ENCODE measurements around the gene CAPN9.

DNA sequence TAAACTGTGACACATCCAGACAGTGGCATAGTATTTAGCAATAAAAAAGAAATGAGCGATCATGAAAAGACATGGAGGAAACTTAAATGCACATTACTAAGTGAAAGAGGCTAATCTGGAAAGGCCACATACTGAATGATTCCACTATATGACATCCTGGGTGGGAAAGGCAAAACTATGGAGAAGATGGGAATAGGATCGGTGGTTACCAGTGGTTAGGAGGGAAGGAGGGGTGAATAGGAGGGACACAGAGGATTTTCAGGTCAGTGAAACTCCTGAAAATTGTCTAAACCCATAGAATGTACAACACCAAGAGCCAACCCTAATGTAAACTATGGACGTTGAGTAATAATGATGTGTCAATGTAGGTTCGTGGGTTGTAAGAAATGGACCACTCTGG, 47.1 kb upstream of the CAPN9 start:
- TF ChIP-seq ZNF431 (CRISPR knock-in tag; IDR thresholded peaks at IDR 0.05), result no peak
- no peak for TF ChIP-seq GTF2F1 (IDR thresholded peaks at IDR 0.05; ENCODE audit: low read depth, low read length)
- TF ChIP-seq ZNF347 (CRISPR knock-in tag; IDR thresholded peaks at IDR 0.05; ENCODE audit: low read depth), result no peak
- no peak for TF ChIP-seq ZNF707 (CRISPR knock-in tag; conservative IDR thresholded peaks at IDR 0.05)
- TF ChIP-seq POLR2AphosphoS2 (IDR thresholded peaks at IDR 0.05; ENCODE audit: low read length), result no peak
- TF ChIP-seq, protein P1, sequence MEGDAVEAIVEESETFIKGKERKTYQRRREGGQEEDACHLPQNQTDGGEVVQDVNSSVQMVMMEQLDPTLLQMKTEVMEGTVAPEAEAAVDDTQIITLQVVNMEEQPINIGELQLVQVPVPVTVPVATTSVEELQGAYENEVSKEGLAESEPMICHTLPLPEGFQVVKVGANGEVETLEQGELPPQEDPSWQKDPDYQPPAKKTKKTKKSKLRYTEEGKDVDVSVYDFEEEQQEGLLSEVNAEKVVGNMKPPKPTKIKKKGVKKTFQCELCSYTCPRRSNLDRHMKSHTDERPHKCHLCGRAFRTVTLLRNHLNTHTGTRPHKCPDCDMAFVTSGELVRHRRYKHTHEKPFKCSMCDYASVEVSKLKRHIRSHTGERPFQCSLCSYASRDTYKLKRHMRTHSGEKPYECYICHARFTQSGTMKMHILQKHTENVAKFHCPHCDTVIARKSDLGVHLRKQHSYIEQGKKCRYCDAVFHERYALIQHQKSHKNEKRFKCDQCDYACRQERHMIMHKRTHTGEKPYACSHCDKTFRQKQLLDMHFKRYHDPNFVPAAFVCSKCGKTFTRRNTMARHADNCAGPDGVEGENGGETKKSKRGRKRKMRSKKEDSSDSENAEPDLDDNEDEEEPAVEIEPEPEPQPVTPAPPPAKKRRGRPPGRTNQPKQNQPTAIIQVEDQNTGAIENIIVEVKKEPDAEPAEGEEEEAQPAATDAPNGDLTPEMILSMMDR (IDR thresholded peaks at IDR 0.05 in 2 of 3, conservative IDR thresholded peaks at IDR 0.05 in 1 of 3; ENCODE audit: insufficient read depth in 2 of 3, low read depth in 1 of 3, low read length in 3 of 3), result no peak
- TF ChIP-seq, protein P2, sequence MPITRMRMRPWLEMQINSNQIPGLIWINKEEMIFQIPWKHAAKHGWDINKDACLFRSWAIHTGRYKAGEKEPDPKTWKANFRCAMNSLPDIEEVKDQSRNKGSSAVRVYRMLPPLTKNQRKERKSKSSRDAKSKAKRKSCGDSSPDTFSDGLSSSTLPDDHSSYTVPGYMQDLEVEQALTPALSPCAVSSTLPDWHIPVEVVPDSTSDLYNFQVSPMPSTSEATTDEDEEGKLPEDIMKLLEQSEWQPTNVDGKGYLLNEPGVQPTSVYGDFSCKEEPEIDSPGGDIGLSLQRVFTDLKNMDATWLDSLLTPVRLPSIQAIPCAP (CRISPR knock-in tag; IDR thresholded peaks at IDR 0.05; ENCODE audit: borderline replicate concordance), result no peak
